Keratinocyte (primary cell): Measurements from ENCODE around the gene BTBD6. TPM values are rescaled to one million over a fixed set of nuclear protein-coding genes. Genes with fewer than 3 reads are reported as not detected.

Experiments
- DNase-seq: peaks from one replicate; pipeline ENCODE4 v3.0.0-alpha.2; 2011; ENCODE audit warnings: low read depth, missing footprints, low spot score
- FAIRE-seq: peaks from 2 replicates; lab custom pipeline; 2011; peaks lifted over from hg19 to GRCh38; lab: Jason Lieb, UNC
- H2AFZ ChIP-seq: 2 replicates; pipeline ENCODE4 v1.6.0; 2012; ENCODE audit warnings: low read length, control low read depth, inconsistent platforms; ENCODE audit not compliant: control insufficient read depth
- H3K27ac ChIP-seq: 2 replicates; pipeline ENCODE4 v1.5.1; 2011; ENCODE audit warnings: low read length; ENCODE audit not compliant: control insufficient read depth, insufficient read depth
- H3K27me3 ChIP-seq: 3 replicates; pipeline ENCODE4 v1.6.0; 2011; ENCODE audit warnings: low read length; ENCODE audit not compliant: control insufficient read depth, insufficient read depth; ENCODE audit errors: extremely low read depth
- H3K36me3 ChIP-seq, 2 experiments: 2 replicates in 1 of 2; 3 replicates in 1 of 2; pipeline ENCODE4 v1.5.1; 2011; ENCODE audit warnings: low read length in 2 of 2, mild to moderate bottlenecking in 1 of 2; ENCODE audit not compliant: control insufficient read depth in 2 of 2, insufficient read depth in 2 of 2; ENCODE audit errors: extremely low read depth in 1 of 2
- H3K4me1 ChIP-seq: 3 replicates; pipeline ENCODE4 v1.5.1; 2011; ENCODE audit warnings: low read length; ENCODE audit not compliant: control insufficient read depth, insufficient read depth; ENCODE audit errors: extremely low read depth
- H3K4me2 ChIP-seq: 3 replicates; pipeline ENCODE4 v1.6.0; 2011; ENCODE audit warnings: low read depth, low read length; ENCODE audit not compliant: control insufficient read depth, insufficient read depth; ENCODE audit errors: extremely low read depth
- H3K4me3 ChIP-seq, 3 experiments: fragments of 200-600 bp in 1 of 3; sonication (generic) in 1 of 3; 2 replicates in 2 of 3; 3 replicates in 1 of 3; pipeline ENCODE4 v1.5.1; 2011 to 2016; ENCODE audit warnings: low read length in 3 of 3, mild to moderate bottlenecking in 3 of 3, control low read depth in 2 of 3, inconsistent platforms in 1 of 3, low read depth in 1 of 3, mixed read lengths in 1 of 3, mixed run types in 1 of 3, moderate library complexity in 1 of 3; ENCODE audit not compliant: control insufficient read depth in 2 of 3, insufficient read depth in 2 of 3; ENCODE audit errors: extremely low read depth in 1 of 3
- H3K79me2 ChIP-seq: 2 replicates; pipeline ENCODE4 v1.6.0; 2012; ENCODE audit warnings: low read length; ENCODE audit not compliant: control insufficient read depth, insufficient read depth
- H3K9ac ChIP-seq: 3 replicates; pipeline ENCODE4 v1.6.0; 2011; ENCODE audit warnings: low read length; ENCODE audit not compliant: control insufficient read depth, insufficient read depth; ENCODE audit errors: extremely low read depth
- H3K9me1 ChIP-seq: 3 replicates; pipeline ENCODE4 v1.6.0; 2011; ENCODE audit warnings: low read length; ENCODE audit not compliant: control insufficient read depth, insufficient read depth; ENCODE audit errors: extremely low read depth
- H3K9me3 ChIP-seq: 2 replicates; pipeline ENCODE4 v1.5.1; 2012; ENCODE audit warnings: low read depth, low read length; ENCODE audit not compliant: control insufficient read depth
- H4K20me1 ChIP-seq: 3 replicates; pipeline ENCODE4 v1.6.0; 2011; ENCODE audit warnings: low read length; ENCODE audit not compliant: control insufficient read depth, insufficient read depth; ENCODE audit errors: extremely low read depth
- CTCF ChIP-seq, 3 experiments: IDR thresholded peaks in 1 of 3; conservative IDR thresholded peaks in 1 of 3; optimal IDR thresholded peaks in 1 of 3; 2 replicates in 2 of 3; 3 replicates in 1 of 3; pipeline versions ENCODE3 to v1.5.1; 2011; ENCODE audit warnings: low read length in 3 of 3, mild to moderate bottlenecking in 3 of 3, moderate library complexity in 2 of 3, control low read depth in 1 of 3, inconsistent platforms in 1 of 3; ENCODE audit not compliant: insufficient read depth in 2 of 3; ENCODE audit errors: extremely low read depth in 1 of 3
- EZH2 ChIP-seq: IDR thresholded peaks from one replicate; pipeline ENCODE4 v1.6.1; 2012; ENCODE audit warnings: inconsistent platforms, mild to moderate bottlenecking, low read length, moderate library complexity
- dilution Hi-C: fragments of 300-500 bp; cut with MboI; formaldehyde crosslinking; loops from one replicate; pipeline ENCODE4 v1.7.0; 2020; ENCODE audit warnings: low sequenced_read_pairs; ENCODE audit not compliant: extremely low pct_ligation_motif_present
- polyA plus RNA-seq, 5 experiments: library from polyadenylated mRNA; depleted of rRNA in 3 of 5; stranded (reverse) in 3 of 5; stranded (forward) in 1 of 5; unstranded in 1 of 5; fragments of >200 nt; gene quantifications; 1 replicate in 1 of 5; 2 replicates in 3 of 5; 3 replicates in 1 of 5; pipeline versions ENCODE4 v1.2.1 to v1.2.3, GENCODE V29; 2011 to 2012; ENCODE audit warnings: missing spikeins in 2 of 5, low read depth in 1 of 5, low replicate concordance in 1 of 5

The BTBD6 gene
- polyA plus RNA-seq, 1 donor (not counting 4 experiments of a cell fraction or from before 2014, with no cell fraction given) = 22.2 TPM

- dilution Hi-C loops = no loop called here
- H3K4me1 ChIP-seq = no peaks in the 10 kb centered on the region
- H3K4me3 ChIP-seq = no peak overlapping the region
- FAIRE-seq = no peak
- TF ChIP-seq EZH2 (no peak), CTCF (optimal IDR thresholded peaks at IDR 0.05 in 1 of 3, IDR thresholded peaks at IDR 0.05 in 1 of 3, conservative IDR thresholded peaks at IDR 0.05 in 1 of 3; ENCODE audit: extremely low read depth in 1 of 3, insufficient read depth in 2 of 3, low read length in 3 of 3) (no peak)
- DNase-seq = no peak
- H3K4me2 ChIP-seq = no peak overlapping the region
- no peak overlapping the region for H3K27ac ChIP-seq
- H3K9ac ChIP-seq = no peak overlapping the region
- no peaks in the 10 kb centered on the region for H3K27me3 ChIP-seq
- peaks cover 0 to 21% of the 10 kb centered on the region in 2 experiments for H3K36me3 ChIP-seq
- no peaks in the 10 kb centered on the region for H3K79me2 ChIP-seq
- no peaks in the 10 kb centered on the region for H3K9me3 ChIP-seq
- no peak overlapping the region for H2AFZ ChIP-seq
- no peaks in the 10 kb centered on the region for H3K9me1 ChIP-seq
- H4K20me1 ChIP-seq = no peaks in the 10 kb centered on the region
These were observed 35.0 kb upstream of the BTBD6 start for GRCh38 chr14:105213361-105213760.

GRCh38 chr14:105214324-105214915, 33.9 kb upstream of the BTBD6 start:
- Histone ChIP-seq H3K27ac (no peak overlapping the region), H3K9me1 (no peaks in the 10 kb centered on the region), H3K27me3 (no peaks in the 10 kb centered on the region), H3K4me3 (no peak overlapping the region), H3K36me3 (peaks cover 0 to 21% of the 10 kb centered on the region in 2 experiments), H3K4me2 (no peak overlapping the region), H3K79me2 (no peaks in the 10 kb centered on the region), H4K20me1 (no peaks in the 10 kb centered on the region), H3K9ac (no peak overlapping the region), H3K4me1 (no peaks in the 10 kb centered on the region), H3K9me3 (no peaks in the 10 kb centered on the region), H2AFZ (no peak overlapping the region)
- FAIRE-seq (no peak), DNase-seq (no peak)
- dilution Hi-C loops = no loop called here
- TF ChIP-seq EZH2 = no peak
- no peak for TF ChIP-seq CTCF (optimal IDR thresholded peaks at IDR 0.05 in 1 of 3, IDR thresholded peaks at IDR 0.05 in 1 of 3, conservative IDR thresholded peaks at IDR 0.05 in 1 of 3; ENCODE audit: extremely low read depth in 1 of 3, insufficient read depth in 2 of 3, low read length in 3 of 3)
